H9 (cell line): ENCODE results near the gene PLIN4. TPM values are rescaled to one million over a fixed set of nuclear protein-coding genes. Genes with fewer than 3 reads are reported as not detected.

Experiments used
- DNase-seq: peaks from one replicate; pipeline ENCODE4 v3.0.0-alpha.2; 2017
- H2AFZ ChIP-seq: one replicate; pipeline ENCODE4 v1.6.1; 2013; ENCODE audit warnings: mild to moderate bottlenecking, low read length, control low read depth, moderate library complexity
- H2AK5ac ChIP-seq: 2 replicates; pipeline ENCODE4 v1.6.1; 2013; ENCODE audit warnings: low read length, control low read depth, mixed read lengths; ENCODE audit not compliant: insufficient read length
- H2BK120ac ChIP-seq: one replicate; pipeline ENCODE4 v1.6.1; 2013; ENCODE audit warnings: low read depth, mild to moderate bottlenecking, low read length, control low read depth, inconsistent platforms; ENCODE audit not compliant: poor library complexity, severe bottlenecking
- H2BK12ac ChIP-seq: 2 replicates; pipeline ENCODE4 v1.6.1; 2013; ENCODE audit warnings: low read length, control low read depth, mixed read lengths, low read depth; ENCODE audit not compliant: insufficient read length
- H2BK15ac ChIP-seq: 2 replicates; pipeline ENCODE4 v1.6.1; 2013; ENCODE audit warnings: low read depth, low read length, control low read depth
- H2BK20ac ChIP-seq: one replicate; pipeline ENCODE4 v1.6.1; 2013; ENCODE audit warnings: low read depth, mild to moderate bottlenecking, low read length, control low read depth, inconsistent platforms; ENCODE audit not compliant: poor library complexity, severe bottlenecking
- H2BK5ac ChIP-seq: 2 replicates; pipeline ENCODE4 v1.6.1; 2013; ENCODE audit warnings: low read length, control low read depth, mixed read lengths; ENCODE audit not compliant: insufficient read length
- H3K14ac ChIP-seq: 2 replicates; pipeline ENCODE4 v1.6.1; 2013; ENCODE audit warnings: low read length, control low read depth; ENCODE audit not compliant: insufficient read depth
- H3K18ac ChIP-seq: 2 replicates; pipeline ENCODE4 v1.6.1; 2013; ENCODE audit warnings: low read depth, mild to moderate bottlenecking, mixed read lengths, low read length, control low read depth; ENCODE audit not compliant: insufficient read length
- H3K23ac ChIP-seq: 2 replicates; pipeline ENCODE4 v1.6.1; 2013; ENCODE audit warnings: low read length, control low read depth, mixed read lengths, low read depth; ENCODE audit not compliant: insufficient read length
- H3K23me2 ChIP-seq: 2 replicates; pipeline ENCODE4 v1.6.1; 2013; ENCODE audit warnings: low read depth, mild to moderate bottlenecking, mixed read lengths, low read length, control low read depth; ENCODE audit not compliant: insufficient read length, poor library complexity, severe bottlenecking
- H3K27ac ChIP-seq: 2 replicates; pipeline ENCODE4 v1.5.1; 2013; ENCODE audit warnings: low read length, control low read depth, mixed read lengths, low read depth; ENCODE audit not compliant: insufficient read length
- H3K27me3 ChIP-seq: 2 replicates; pipeline ENCODE4 v1.6.1; 2013; ENCODE audit warnings: low read length, control low read depth, inconsistent platforms; ENCODE audit not compliant: insufficient read depth
- H3K4ac ChIP-seq: 2 replicates; pipeline ENCODE4 v1.6.1; 2013; ENCODE audit warnings: low read depth, mild to moderate bottlenecking, control low read depth, inconsistent platforms, low read length, moderate library complexity
- H3K4me1 ChIP-seq: 2 replicates; pipeline ENCODE4 v1.6.1; 2013; ENCODE audit warnings: low read length, control low read depth, inconsistent platforms; ENCODE audit not compliant: insufficient read depth
- H3K4me2 ChIP-seq: 2 replicates; pipeline ENCODE4 v1.6.1; 2013; ENCODE audit warnings: low read length, control low read depth, mixed read lengths; ENCODE audit not compliant: insufficient read length, insufficient read depth
- H3K56ac ChIP-seq: 2 replicates; pipeline ENCODE4 v1.6.1; 2013; ENCODE audit warnings: low read depth, mild to moderate bottlenecking, mixed read lengths, low read length, control low read depth; ENCODE audit not compliant: insufficient read length
- H3K79me1 ChIP-seq: 2 replicates; pipeline ENCODE4 v1.6.1; 2013; ENCODE audit warnings: low read depth, mild to moderate bottlenecking, moderate library complexity, low read length, control low read depth, inconsistent platforms; ENCODE audit not compliant: insufficient read depth, poor library complexity, severe bottlenecking
- H3K79me2 ChIP-seq: 2 replicates; pipeline ENCODE4 v1.6.1; 2013; ENCODE audit warnings: low read length, control low read depth, inconsistent platforms; ENCODE audit not compliant: insufficient read depth
- H3K9ac ChIP-seq: 2 replicates; pipeline ENCODE4 v1.6.1; 2013; ENCODE audit warnings: low read length, control low read depth, mixed read lengths; ENCODE audit not compliant: insufficient read length; ENCODE audit errors: extremely low read depth
- H3K9me3 ChIP-seq: one replicate; pipeline ENCODE4 v1.6.1; 2013; ENCODE audit warnings: low read depth, low read length, inconsistent platforms; ENCODE audit not compliant: control insufficient read depth
- H3T11ph ChIP-seq: one replicate; pipeline ENCODE4 v1.6.1; 2013; ENCODE audit warnings: mild to moderate bottlenecking, low read length, control low read depth, inconsistent platforms
- H4K20me1 ChIP-seq: one replicate; pipeline ENCODE4 v1.6.1; 2013; ENCODE audit not compliant: control insufficient read depth, insufficient read length, insufficient read depth
- H4K5ac ChIP-seq: 2 replicates; pipeline ENCODE4 v1.6.1; 2013; ENCODE audit warnings: low read depth, mild to moderate bottlenecking, mixed read lengths, low read length, control low read depth; ENCODE audit not compliant: insufficient read length
- H4K8ac ChIP-seq: replicated peaks from 2 replicates; pipeline ENCODE4 v1.6.1; 2013; ENCODE audit warnings: low read length, control low read depth, mixed read lengths, low read depth; ENCODE audit not compliant: insufficient read length
- H4K91ac ChIP-seq: 2 replicates; pipeline ENCODE4 v1.6.1; 2013; ENCODE audit warnings: low read depth, mild to moderate bottlenecking, moderate library complexity, mixed read lengths, low read length, control low read depth; ENCODE audit not compliant: insufficient read length
- H3K27ac Mint-ChIP-seq, 3 experiments: 2 replicates in 2 of 3; 3 replicates in 1 of 3; pipeline ENCODE4 v1.8.0; 2020 to 2021; ENCODE audit warnings: mixed read lengths in 3 of 3, mild to moderate bottlenecking in 1 of 3, moderate library complexity in 1 of 3
- H3K27me3 Mint-ChIP-seq: 2 replicates; pipeline ENCODE4 v1.8.0; 2021; ENCODE audit warnings: low read depth, mild to moderate bottlenecking, moderate library complexity, mixed read lengths
- H3K36me3 Mint-ChIP-seq, 3 experiments: 2 replicates in 2 of 3; 3 replicates in 1 of 3; pipeline ENCODE4 v1.8.0; 2020 to 2021; ENCODE audit warnings: low read depth in 3 of 3, mixed read lengths in 3 of 3; ENCODE audit not compliant: insufficient read depth in 1 of 3
- H3K4me1 Mint-ChIP-seq, 2 experiments: 2 replicates each; pipeline ENCODE4 v1.8.0; 2020; ENCODE audit warnings: mixed read lengths in 2 of 2
- H3K4me3 Mint-ChIP-seq, 2 experiments: 2 replicates in 1 of 2; 3 replicates in 1 of 2; pipeline ENCODE4 v1.8.0; 2020 to 2021; ENCODE audit warnings: mild to moderate bottlenecking in 2 of 2, mixed read lengths in 2 of 2, moderate library complexity in 1 of 2
- H3K9me3 Mint-ChIP-seq, 2 experiments: 2 replicates in 1 of 2; 3 replicates in 1 of 2; pipeline ENCODE4 v1.8.0; 2020; ENCODE audit warnings: mild to moderate bottlenecking in 2 of 2, mixed read lengths in 2 of 2, moderate library complexity in 1 of 2
- WGBS: extraction: QIAGEN DNeasy Blood & Tissue Kit; methylation state at CpG from one replicate; pipeline ENCODE4 v1.1.7; 2013; ENCODE audit warnings: missing lambda C conversion rate, low lambda C conversion rate, mixed read lengths; ENCODE audit not compliant: insufficient read length; ENCODE audit errors: extremely low coverage; 5-methylcytosine and 5-hydroxymethylcytosine counted together
- total RNA-seq: library from RNA; stranded (reverse); gene quantifications from 2 replicates; pipeline ENCODE4 v1.2.1, GENCODE V29; 2021
- TF ChIP-seq, protein P1 (sequence below): fragments of 200-600 bp; sonication (generic); conservative IDR thresholded peaks from 3 replicates; pipeline ENCODE4 v1.8.0; 2021; ENCODE audit warnings: antibody characterized with exemption, mild to moderate bottlenecking

PLIN4 gene
- total RNA-seq, 1 experiment from 2014 or later: 1.1 TPM

- Histone ChIP-seq H3K23ac (no peak overlapping the region), H2AK5ac (no peak overlapping the region), H3K4me1 (no peaks in the 10 kb centered on the region), H3K56ac (no peak overlapping the region), H3K79me1 (no peaks in the 10 kb centered on the region), H2BK12ac (no peak overlapping the region), H3K9ac (no peak overlapping the region), H3T11ph (no peak overlapping the region), H4K20me1 (peaks cover under 1% of the 10 kb centered on the region), H3K79me2 (no peaks in the 10 kb centered on the region), H3K14ac (no peak overlapping the region), H4K91ac (no peak overlapping the region), H2BK5ac (no peak overlapping the region), H2AFZ (no peak overlapping the region), H3K18ac (no peak overlapping the region), H4K5ac (no peak overlapping the region), H4K8ac (no peak overlapping the region), H3K27me3 (no peaks in the 10 kb centered on the region), H3K4ac (no peak overlapping the region), H2BK15ac (no peak overlapping the region), H3K4me2 (no peak overlapping the region), H3K23me2 (no peaks in the 10 kb centered on the region), H3K9me3 (no peaks in the 10 kb centered on the region), H2BK20ac (no peak overlapping the region), H3K27ac (no peak overlapping the region), H2BK120ac (no peak overlapping the region)
- DNase-seq: no peak
- WGBS: no CpG with 5 or more reads among the region's 25 CpGs
- Mint-ChIP-seq H3K36me3 (peaks cover 18 to 57% (median 53%) of the 10 kb centered on the region in 3 experiments; a peak in 6 of 7 replicates), H3K9me3 (no peaks in the 10 kb centered on the region), H3K27ac (no peak overlapping the region), H3K4me3 (no peak overlapping the region), H3K4me1 (no peaks in the 10 kb centered on the region), H3K27me3 (no peaks in the 10 kb centered on the region)
- TF ChIP-seq, protein P1, sequence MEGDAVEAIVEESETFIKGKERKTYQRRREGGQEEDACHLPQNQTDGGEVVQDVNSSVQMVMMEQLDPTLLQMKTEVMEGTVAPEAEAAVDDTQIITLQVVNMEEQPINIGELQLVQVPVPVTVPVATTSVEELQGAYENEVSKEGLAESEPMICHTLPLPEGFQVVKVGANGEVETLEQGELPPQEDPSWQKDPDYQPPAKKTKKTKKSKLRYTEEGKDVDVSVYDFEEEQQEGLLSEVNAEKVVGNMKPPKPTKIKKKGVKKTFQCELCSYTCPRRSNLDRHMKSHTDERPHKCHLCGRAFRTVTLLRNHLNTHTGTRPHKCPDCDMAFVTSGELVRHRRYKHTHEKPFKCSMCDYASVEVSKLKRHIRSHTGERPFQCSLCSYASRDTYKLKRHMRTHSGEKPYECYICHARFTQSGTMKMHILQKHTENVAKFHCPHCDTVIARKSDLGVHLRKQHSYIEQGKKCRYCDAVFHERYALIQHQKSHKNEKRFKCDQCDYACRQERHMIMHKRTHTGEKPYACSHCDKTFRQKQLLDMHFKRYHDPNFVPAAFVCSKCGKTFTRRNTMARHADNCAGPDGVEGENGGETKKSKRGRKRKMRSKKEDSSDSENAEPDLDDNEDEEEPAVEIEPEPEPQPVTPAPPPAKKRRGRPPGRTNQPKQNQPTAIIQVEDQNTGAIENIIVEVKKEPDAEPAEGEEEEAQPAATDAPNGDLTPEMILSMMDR: no peak
Measured at GRCh38 chr19:4497770-4498389, 20.4 kb downstream of the PLIN4 start.
